Left kidney (tissue), 2 donors: ENCODE results near the gene ALK. TPM values are rescaled to one million over a fixed set of nuclear protein-coding genes. Genes with fewer than 3 reads are reported as not detected.

Experiments
- DNase-seq: peaks from one replicate; pipeline ENCODE4 v3.0.0-alpha.2; 2013
- polyA plus RNA-seq: library from polyadenylated mRNA; unstranded; fragments of 120-200 nt; gene quantifications from one replicate; pipeline ENCODE4 v1.2.1, GENCODE V29; 2013; ENCODE audit not compliant: insufficient read length

Gene ALK
- polyA plus RNA-seq, 1 donor = 0.55 TPM

DNA sequence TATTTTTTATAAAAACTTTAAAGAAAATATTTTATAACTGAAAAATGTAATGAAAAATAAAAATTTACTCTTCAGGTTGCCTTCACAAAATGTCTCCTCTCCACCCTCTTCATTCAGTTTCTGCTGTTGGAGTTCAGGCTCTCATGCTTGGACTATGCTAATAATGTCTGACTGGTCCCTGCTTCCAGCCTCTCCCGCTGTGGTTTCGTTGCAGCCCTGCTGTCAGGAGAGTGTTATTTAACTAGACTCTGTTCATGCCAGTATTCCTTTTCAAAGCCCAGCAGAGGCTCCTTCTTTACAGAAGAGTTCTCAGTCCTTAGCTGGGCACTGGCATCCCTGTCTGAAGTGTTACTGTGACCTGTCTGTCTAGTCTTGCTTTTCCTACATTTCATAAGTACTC, 765.8 kb downstream of the ALK start:
- no peak for DNase-seq

DNA sequence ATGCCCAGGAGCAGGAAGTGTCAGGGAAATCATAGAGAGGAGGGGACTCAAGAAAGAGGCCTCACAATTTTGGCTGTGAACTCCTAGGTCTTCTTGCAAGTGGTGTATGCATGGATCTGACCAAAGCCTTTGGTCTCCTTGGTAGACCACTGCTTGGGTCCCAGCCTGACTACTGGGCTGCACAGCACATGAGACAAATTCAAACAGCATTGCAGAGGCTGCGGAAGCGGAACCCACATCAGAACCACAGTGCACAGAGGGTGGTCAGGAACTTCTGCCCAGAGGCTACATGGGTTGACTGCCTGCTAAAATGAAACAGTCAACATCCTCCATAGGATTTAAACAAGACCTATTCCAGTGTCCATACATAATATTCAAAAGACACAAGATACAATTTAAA, 766.8 kb downstream of the ALK start:
- no peak for DNase-seq

DNA sequence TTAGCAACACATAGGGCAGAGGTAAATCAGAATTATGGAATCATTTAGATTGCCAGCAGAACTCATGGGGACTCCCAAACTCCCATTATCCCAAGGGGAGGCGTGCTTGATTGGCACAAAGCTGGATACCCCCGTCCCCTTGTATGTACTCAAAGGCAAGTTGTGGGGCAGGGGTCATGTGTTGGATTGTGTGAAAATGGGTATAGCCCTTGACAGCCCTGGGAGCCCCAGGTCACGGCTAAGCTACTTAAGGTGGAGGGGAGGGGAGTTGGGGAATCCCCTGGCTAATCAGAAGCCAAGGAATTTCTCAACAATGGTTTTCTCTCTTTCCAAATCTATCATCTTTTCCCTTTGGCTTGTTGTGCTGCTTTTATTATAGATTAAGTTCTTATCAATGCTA, 773.4 kb downstream of the ALK start:
- DNase-seq = no peak

DNA sequence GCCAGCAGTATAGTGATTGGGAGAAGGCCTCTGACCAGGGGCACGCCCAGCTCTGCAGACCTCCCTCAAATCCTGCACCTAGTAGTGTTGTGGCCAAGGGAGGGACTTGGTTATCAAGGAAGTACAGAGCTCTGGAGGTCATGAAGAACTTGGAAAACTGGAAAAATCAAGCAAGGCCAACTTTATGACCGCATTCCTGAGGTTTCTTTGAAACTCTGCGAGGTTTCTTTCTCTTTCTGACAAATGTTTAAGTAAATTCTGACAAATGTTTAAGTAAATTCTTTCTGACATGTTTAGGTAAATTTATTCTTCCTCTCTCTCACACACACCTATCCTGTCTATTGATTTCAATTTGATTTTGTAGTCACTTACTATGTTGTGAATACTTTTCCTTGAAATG, 775.2 kb downstream of the ALK start:
- no peak for DNase-seq

DNA sequence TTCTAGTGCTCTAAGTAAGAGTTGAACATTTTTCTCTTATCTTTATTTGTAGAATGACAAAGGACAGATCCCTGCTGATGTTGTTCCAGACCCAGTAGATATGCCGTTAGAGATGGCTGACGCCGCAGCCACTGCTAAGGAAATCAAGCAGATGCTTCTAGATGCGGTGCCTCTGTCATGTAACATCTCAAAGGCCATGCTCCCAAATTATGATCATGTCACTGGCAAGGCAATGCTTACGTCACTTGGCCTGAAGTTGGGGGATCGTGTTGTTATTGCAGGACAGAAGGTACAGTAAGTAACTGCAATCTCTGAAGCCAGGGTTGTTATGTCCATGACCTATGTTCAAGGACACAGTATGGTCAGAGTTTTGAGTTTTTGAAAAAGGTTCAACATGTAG, 777.7 kb downstream of the ALK start:
- DNase-seq = no peak

Other genes starting within 250 kb of the ALK start
- gene YPEL5, start 225.4 kb upstream of the ALK start, polyA plus RNA-seq = 128 TPM